GM18499 (cell line): Measurements from ENCODE around the gene DLG1.

Source experiments
- ATAC-seq: cut with Tn5 transposase; IDR thresholded peaks from one replicate; pipeline ENCODE4 v1.9.1; 2021; ENCODE audit warnings: moderate number of reproducible peaks; ENCODE audit not compliant: insufficient read depth, unreplicated experiment

DLG1 gene

GRCh38 chr3:197023241-197023997, 275.0 kb downstream of the DLG1 start:
- ATAC-seq, result no peak

GRCh38 chr3:197022405-197023231, 275.8 kb downstream of the DLG1 start:
- ATAC-seq, result no peak

GRCh38 chr3:197021729-197022404, 276.5 kb downstream of the DLG1 start:
- ATAC-seq, result no peak

GRCh38 chr3:197021231-197021630, 277.2 kb downstream of the DLG1 start:
- ATAC-seq, result no peak

GRCh38 chr3:197019535-197019934, 278.9 kb downstream of the DLG1 start:
- no peak for ATAC-seq

- ATAC-seq, result no peak
Measured at GRCh38 chr3:197019021-197019420, 279.4 kb downstream of the DLG1 start.

- no peak for ATAC-seq
Measured at GRCh38 chr3:197017003-197017402, 281.4 kb downstream of the DLG1 start.

GRCh38 chr3:197015790-197016736, 282.3 kb downstream of the DLG1 start:
- no peak for ATAC-seq

- ATAC-seq, result no peak
Measured at GRCh38 chr3:197014942-197015575, 283.4 kb downstream of the DLG1 start.

GRCh38 chr3:197014024-197014423, 284.4 kb downstream of the DLG1 start:
- ATAC-seq, result no peak

- no peak for ATAC-seq
Measured at GRCh38 chr3:197012540-197012883, 285.9 kb downstream of the DLG1 start.

- no peak for ATAC-seq
Measured at GRCh38 chr3:197011780-197012539, 286.5 kb downstream of the DLG1 start.

GRCh38 chr3:197010556-197011351, 287.7 kb downstream of the DLG1 start:
- ATAC-seq, result no peak

GRCh38 chr3:197009532-197010019, 288.8 kb downstream of the DLG1 start:
- no peak for ATAC-seq

- no peak for ATAC-seq
Measured at GRCh38 chr3:197008436-197009209, 289.8 kb downstream of the DLG1 start.

GRCh38 chr3:197007953-197008352, 290.5 kb downstream of the DLG1 start:
- no peak for ATAC-seq

- no peak for ATAC-seq
Measured at GRCh38 chr3:197007296-197007940, 291.0 kb downstream of the DLG1 start.
